Hippocampal formation (tissue), 2 donors: ENCODE measurements around the gene GP1BB.

ENCODE experiments used
- DNase-seq, 2 donors: peaks; one replicate each; lab custom pipeline; 2025; lab: John Stamatoyannopoulos, UW

Gene GP1BB

DNA sequence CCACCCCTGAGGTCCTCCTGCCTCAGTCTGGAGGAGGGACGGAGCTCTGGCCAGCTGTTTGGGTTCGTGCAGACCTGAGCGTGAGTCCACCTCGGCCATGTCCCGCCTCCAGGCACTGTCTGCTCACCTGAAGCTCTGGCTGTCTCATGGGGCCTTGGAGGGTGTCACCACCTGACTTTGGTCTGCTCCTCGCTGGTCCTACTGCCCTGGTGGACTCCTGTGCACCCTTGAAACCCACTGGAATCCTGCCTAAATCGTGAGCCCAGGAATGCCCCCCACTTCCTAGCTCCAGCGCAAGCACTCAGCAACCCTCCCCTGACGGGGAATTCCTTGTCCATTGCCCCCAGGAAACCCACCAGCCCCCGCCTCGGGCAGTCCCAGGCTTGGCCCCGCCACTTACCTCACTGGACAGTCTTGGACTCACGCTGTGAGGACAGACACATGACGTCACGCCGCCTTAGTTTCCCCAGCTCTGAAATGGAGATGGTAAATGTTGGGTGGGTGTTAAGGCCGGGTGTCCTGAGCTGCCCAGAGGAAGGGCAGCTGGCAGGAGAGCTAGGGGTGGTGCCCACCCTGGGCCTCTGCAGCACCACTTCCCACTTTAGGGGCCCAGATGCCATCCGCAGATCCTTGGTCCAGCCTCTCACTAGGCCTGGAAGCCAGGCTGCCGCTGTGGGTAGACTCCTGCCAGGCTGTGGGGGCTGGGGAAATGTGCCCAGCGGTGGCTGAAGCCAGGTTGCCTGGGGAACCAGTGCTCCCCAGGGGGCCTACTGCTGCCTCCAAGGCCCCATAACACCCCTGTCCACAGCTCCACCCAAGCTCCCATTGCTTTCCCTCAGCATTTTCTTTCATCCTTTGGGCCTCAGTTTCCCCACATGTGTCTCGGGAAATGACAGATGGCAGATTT lies 19.1 kb downstream of the GP1BB start:
- no peak for DNase-seq

DNA sequence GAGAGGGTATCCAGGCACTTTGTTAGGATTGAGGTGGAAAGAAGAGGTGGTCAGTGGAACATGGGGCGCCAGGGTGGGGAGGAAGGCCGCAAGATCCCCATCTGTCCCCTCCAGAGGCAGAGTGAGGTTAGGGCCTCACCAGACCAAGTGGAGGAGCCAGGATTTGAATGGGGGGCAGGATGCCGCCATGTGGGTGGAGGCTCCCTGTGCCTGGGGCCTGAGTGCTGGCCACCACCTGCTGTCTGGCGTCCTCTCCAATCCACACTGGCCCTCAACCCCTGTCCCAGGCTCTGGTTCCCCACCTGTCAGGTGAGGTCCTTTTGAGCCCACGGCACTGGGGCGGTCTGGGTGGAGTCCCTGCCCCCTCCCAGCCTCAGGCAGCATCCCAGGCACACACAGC lies 19.7 kb downstream of the GP1BB start:
- no peak for DNase-seq

DNA sequence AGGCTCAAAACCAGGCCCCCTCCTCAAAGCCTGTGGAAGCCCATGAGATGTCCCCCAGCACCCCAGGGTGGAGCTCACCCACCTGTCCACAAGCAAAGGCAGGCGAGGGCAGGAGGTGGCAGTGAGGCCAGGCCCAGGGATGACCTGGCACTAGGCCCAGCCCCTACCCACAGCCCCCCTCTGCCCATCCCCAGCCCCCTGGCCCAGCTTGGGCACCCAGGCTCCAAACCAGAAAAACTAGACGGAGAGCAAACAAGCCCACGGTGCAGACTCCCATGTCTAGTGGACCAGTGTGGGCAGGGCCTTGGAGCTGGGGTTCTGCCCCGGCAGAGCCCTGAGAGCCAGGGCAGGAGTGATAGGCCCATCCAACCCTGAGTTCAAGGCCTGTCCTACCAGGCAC lies 20.3 kb downstream of the GP1BB start:
- no peak for DNase-seq

DNA sequence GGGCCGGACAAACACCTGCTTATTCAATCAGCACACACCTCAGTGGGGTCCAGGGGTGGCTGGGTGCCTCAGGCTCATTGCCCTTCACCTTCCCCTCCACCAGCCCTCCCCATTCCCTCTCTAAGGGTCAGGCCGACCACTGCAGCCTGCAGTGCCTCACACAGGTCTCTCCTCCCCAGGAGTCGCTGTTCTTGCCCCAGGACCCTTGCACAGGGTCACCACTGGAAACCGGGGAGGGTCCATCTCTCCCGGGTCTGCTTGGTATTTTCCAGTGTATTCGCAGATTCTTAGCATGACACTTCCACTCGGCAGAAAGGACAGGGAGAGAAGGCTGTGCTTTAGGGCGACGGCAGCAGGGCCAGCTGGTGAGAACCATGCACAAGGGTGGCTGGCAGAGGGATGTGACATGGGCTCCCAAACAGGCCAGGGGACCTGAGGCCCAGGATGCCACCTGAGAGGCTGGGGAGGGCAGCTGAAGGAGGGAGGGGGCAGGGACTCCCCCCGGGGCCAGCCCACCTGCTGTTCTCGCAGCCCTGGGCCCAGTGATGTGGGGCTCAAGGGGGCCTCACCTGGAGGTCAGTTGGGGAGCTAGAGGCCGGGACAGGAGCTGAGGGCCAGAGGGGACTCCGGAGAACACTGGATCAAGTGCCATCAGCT lies 21.1 kb downstream of the GP1BB start:
- DNase-seq, result no peak

DNA sequence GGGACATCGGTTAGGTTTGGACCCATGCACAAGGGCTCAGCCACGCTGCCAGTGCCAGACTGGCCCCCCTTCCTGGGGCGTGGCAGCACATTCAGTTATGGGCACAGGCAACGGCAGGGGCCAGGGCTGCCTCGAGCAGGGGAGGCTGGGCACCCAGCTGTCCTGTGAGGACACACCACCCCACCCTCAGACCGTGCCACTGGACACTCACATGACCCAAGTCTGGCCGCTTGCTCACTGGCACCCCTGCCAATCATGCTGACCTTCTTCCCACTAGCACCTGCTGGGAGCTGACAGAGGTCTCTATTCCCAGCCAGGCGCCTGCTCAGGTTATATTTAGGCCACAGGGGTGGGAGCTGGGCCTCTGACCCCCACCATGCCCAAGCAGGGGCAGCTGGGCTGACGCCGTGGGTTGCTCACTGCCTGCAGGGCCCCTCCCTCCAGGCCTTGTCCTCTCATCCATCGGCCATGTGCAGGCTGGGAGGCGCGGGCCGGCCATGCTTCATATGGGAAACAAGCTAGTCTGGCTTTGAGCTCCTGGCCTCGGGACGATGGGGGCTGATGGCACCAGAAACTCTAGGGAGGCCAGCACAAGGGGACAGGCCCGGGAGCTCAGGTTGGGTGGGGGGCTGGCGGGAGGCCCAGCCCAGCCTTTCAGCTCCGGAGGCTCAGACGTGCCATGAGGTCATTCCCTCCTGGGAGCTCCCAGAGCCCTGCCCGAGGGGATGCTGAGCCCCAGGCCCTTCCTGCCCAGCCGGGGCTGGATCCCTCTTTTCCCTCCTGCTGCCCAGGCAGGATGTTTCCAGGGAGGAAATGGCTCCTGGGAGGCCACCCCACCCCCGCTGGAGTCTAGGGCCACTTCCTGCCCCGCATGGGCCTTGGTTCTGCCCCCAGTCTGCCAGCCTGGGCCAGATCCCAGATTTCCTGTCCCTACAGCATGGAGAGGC lies 22.1 kb downstream of the GP1BB start:
- no peak for DNase-seq

DNA sequence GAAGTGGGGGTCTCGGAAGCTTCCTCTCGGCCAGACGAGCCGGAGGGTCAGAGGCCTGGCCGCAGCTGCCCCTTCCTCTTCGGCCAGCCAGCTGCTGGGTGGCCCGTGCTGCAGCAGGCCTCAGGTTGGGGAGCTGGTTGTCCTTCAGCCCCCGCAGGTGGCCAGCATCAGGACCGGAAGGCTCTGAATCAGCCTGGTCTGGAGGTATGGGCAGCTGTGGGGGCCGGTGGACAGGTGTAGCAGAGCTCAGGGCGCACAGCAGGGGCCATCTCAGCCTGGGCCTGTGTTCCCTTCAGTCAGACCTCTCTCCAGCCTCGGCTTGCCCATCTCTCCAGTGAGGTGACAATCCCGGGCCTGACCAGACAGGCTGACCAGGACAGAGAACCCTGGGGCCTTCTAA lies 23.4 kb downstream of the GP1BB start:
- DNase-seq, result no peak

DNA sequence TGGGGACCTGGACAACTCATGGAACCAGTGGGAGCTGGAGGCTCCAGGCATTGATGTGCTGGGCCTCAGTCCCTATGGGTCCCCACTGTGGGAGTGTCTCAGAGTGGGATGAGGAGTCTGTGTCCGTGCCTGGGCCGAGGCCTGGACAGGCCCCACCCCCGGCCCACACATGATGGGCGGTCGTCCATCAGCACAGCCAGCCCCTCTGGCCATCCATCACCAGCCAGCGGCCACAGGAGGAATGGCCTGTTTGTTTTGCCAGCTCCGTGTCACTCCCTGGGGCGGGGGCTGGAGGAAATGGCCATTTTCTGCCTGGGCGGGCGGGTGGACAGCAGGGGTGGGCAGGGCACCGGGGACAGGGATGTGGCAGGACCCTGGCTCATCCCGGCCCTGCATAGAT lies 24.2 kb downstream of the GP1BB start:
- DNase-seq, result no peak

DNA sequence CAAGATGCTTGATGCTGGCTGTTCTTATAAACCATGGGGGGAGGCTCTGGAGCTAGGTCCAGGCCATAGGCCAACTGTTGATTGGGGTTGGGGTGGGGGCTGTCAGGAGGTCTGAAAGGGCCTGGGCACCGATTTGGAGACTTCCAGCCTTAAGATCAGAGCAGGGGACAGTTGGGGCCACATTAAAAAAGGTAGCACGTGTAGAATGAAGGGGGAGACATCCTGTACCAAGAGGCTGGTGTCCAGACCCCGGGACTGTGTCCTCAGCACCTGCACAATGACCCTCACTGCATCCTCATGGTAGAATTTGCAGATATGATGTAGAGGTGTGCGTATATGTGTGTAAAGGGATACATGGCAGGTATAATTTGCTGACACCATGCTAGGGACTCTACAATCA lies 24.8 kb downstream of the GP1BB start:
- DNase-seq, result no peak

DNA sequence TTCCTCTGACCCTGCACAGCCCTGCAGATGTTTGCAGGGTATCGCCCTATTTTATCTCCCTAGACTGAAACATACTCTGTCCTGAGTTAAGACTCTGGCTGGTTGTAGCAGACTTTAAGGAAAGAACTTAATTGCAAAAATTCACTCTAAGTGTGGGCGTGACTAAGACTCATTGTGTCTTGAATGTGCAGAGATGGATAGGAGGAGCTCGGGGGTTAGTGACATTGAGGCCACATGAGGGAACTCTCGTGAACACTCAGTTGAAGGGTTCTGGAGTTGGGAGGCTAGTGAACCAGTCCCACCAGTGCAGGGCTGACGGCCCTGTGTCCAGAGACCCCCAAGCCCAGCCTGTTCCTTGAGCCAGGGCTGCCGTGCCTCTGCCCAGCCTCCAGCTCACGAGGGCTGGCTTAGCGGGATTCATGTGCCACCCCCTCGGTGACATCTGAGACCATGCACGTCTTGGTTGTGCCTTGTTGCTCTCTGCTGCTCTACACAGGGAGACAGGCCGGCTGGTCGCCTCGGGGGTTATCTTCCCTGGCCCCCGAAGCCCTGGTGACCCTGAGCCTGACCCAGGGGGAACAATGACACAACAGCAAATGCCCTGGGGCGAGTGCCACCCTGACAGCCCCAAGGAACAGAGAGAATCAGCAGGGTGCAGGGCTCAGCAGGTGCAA lies 25.8 kb downstream of the GP1BB start:
- DNase-seq, result no peak

DNA sequence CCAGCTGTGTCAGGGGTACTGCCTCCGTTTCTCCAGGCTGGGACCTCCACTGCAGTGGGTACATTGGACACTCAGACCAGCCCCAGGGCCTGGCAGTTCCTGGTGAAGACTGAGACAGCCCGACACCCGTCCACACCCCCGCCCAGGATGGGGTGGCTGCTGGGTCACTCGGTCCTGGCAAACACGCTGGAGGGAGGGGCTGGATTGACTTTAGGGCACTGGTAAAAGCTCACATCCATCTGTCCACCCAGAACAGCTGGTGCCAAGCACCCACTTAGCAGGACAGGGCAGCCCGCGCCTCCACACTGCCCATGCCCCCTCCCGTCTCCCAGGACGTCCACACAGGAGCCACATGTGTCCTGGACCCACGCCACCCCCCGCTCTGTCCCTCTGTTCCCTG lies 26.5 kb downstream of the GP1BB start:
- no peak for DNase-seq

DNA sequence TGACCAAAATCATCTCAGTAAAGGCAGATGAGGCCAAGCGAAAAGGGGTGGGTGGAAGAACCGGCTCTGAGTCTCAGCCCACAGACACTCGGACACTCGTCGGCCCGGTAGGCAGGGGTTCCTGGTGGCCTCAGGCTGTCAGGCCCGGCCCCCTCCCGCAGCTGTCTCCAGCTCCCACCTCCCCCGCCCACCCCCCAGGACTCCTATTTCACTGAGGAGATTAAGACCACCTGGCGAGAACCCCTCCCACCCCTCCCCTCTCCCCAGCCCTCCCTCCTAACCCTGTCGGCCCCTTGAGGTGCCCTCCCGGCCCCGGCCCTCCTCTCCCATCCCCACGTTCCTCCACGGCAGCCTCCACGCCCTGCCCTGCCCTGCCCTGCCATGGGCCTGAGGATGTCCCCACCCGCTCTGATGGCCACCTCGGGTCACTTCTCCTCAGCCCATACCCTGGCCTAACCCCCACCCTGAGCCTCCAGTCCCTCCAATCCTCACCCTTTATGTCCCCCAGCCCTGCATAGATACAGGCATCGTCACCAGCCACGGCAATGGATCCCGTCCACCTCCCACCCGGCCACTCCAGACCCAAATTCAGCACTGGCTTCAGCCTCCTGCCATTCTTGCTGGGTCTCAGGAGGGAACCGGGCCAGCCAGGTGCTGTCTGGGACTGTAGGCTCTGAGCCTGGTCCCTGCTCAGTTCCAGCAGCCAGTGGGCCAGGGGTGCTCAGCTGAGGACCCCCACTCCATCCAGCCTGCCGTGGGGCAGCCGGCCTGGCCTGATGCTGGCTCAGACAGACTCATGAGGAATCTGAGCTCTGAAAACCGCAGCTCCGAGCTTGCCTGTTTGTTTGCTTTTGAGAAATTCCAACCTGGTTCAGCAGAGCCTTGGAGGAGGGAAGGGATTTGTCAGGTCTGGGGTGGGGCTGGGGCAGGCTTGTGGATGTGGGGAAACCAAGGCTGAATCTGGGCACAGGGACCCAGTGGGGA lies 27.5 kb downstream of the GP1BB start:
- no peak for DNase-seq

DNA sequence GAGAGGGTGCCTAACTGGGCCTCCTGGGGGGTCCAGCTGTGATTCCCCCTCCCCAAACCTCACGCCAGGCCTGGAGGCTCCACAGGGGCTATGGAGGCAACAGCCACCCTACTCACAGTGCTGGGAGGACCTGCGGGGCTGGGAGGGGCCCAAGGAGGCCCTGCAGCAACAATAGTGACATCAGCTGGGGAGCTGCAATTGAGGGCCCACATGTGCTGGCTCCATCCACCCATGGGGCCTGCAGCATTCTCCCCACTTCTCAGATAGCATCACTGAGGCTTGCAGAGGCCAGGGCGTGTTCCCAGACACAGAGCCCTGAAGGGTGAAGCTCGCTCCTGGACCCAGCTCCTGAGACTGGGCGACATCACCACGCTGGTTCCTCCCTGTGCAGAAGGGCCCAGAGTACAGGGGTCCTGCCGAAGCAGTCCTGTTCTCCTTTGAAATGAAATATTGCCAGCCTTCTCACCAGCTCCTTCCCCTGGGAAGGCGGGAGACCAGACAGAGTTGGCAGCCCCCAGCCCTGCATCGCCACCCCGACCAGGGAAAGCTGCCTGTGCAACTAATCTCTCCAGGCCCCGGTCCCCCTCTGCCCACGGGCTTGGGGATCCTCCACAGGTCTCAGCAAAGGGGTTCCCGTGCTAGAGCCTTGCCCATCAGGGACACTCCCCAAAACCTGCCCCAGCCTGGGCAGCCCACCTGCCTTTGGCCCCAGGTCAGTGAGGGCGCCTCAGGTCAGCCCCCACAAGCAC lies 28.3 kb downstream of the GP1BB start:
- no peak for DNase-seq

DNA sequence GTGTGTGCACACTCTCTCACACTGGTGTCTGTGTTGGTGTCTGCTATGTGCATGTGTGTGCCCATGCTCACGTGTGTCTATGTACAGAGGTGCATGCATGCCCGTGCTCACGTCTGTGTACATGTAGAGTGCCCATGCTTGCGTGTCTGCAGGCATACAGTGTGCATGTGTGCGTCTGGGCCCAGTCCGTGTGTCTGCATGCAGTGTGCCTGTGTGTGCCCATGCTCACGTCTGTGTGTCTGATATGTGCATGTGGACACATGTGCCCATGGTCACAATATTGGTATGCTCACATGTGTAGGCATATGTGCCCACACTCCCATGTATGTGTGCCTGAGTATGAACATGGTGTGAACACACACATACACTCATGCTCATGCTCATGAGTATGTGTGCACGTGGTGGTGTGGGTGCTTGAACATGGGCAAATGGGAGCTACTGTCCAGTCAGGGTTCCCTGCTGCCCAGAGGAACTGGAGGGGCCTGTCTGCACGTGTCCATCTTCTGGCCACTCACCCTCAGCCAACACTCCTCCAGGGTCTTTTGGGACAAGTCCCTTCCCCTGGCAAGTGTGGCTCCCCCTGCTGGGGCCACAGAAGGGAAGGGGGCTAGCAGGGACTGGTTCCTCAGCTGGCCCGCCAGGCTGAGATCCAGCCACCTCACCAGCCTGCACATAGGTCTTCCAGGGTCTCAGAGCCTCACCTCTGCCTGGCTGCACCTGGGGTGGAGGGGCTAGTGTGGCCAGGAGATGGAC lies 29.9 kb downstream of the GP1BB start:
- DNase-seq, result no peak

DNA sequence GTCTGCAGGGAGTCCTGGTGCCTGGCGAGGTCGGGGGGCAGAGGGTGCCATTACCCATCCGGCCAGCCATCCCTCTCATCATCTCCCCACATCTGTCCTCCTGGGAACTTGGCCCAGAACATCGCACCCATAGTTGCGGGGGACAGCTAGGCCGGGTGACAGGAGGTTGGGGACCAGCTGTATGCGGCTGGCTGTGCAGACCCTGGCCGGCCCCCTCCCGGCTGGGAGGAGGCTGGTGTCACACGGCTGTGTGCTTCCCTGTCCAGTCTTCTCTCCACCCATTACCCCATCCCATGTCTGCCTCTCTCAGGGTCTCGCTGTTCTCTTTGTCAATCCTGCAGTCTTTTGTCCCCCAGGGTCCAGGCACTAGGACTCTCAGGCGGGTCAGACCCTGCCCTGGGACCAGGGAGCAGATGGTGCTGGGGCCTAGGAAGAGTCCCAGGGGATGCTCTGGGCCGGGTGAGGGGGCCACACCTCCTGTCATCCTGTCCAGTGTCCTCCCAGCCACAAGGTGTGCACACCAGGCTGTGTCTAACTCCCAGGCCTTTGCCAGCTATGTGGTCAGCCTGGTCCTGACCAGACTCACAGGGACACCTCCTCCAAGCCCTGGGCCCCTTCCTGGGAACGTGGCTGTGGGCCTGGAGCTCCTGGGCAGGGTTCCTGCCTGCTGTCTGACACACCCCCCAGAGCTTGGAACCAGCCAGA lies 30.8 kb downstream of the GP1BB start:
- no peak for DNase-seq

DNA sequence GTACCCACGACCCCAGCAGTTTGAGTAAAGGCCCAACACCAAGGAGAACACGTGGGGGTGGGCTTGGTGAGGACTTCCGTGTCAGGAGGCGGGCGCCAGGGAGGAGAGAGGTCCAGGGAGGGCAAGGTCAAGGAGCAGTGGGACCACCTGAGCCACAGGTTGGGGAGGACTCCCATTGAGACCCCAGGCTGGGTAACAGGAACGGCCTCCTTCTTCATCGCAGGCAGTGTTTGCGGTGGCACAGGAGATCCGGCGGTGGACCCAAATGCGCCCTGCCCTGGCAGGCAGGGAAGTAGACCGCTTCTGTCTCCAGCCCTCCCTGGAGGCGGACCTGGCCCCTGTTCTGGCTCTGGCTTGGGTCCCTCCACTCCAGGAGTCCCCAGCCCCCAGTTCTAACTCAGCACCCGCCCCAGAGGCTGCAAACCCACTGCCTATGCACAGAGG lies 31.4 kb downstream of the GP1BB start:
- DNase-seq, result no peak

DNA sequence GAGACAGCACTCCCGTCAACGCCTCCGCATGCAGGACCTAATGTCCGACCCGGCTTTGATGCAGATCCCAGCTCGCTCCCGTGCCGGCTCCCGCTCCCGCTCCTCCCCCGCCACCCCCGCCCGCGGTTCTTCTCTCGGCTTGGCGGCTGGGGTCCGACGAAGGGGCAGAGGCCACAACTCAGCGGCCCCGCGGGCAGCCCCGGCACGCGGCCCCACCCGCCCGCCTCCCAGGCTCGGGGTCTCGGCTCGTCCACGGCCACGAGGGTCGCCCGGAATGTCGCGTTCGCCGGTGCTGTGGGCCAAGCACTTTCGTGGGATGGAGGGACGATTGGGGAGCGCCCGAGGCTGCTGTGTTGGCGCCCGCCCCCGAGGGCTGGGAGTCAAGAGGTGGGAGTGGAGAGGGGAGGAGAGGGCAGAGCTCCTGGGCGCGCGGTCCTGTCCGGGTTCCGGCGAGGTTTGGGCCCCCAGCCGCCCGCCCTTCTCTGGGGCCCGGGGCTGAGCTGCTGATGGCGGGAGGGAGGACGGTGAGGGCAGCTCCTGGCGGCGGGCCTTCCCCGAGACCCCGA lies 31.9 kb downstream of the GP1BB start:
- no peak for DNase-seq

DNA sequence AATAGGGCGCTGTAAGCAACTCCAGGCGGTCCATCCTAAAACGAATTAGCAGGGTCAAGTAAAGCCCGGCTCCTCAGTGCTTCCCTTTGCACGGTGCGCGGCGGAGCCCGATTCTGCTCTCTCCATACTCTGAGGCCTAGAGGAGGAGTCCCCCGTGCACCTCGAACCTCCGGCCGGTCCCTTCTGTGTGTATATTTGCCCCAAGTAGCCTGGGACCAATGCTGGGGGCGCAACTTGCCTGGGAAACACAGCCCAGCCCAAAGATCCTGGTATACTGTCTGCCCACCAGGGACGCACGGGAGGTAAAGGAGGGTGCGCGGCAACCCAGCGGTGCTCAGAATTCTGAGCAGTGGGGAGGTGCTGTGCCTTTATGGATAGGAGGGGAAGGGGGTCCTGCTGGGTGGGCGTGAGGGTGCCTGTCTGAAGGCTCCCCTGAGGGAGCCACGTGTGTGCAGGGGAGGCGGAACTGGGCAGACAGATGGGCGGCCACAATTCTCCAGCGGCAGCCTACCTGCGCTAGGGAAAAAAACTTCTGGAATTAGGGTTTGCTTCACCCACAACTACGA lies 32.5 kb downstream of the GP1BB start:
- DNase-seq, result no peak
